ENCODE results near the gene ZSCAN31.

The ZSCAN31 gene

GRCh38 chr6:28353356-28353755, 17.4 kb upstream of the ZSCAN31 start:
- no peak for DNase-seq (ENCODE audit: low read depth, low spot score)

DNA sequence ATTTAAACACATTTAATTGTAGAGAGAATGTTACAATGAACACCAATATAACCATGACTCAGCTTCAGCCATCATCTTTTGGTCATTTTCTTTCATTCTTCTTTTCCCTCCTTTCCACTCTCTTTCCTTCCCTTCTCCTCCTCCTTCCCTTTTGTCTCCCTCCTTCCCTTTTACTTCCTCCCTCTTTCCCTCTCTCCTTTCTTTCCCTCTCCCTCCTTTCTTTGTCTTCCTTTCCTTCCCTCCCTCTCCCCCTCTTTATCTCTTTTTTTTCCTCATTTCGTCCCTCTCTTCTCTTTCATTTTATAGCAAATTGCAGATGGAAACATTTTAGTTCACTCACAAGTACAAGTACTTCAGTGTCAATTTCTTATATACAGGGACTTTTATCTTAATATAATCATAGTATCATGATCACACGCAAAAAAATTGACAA, 15.6 kb upstream of the ZSCAN31 start:
- DNase-seq (ENCODE audit: low read depth, low spot score): no peak

GRCh38 chr6:28351087-28351486, 15.1 kb upstream of the ZSCAN31 start:
- DNase-seq (ENCODE audit: low read depth, low spot score): no peak

DNA sequence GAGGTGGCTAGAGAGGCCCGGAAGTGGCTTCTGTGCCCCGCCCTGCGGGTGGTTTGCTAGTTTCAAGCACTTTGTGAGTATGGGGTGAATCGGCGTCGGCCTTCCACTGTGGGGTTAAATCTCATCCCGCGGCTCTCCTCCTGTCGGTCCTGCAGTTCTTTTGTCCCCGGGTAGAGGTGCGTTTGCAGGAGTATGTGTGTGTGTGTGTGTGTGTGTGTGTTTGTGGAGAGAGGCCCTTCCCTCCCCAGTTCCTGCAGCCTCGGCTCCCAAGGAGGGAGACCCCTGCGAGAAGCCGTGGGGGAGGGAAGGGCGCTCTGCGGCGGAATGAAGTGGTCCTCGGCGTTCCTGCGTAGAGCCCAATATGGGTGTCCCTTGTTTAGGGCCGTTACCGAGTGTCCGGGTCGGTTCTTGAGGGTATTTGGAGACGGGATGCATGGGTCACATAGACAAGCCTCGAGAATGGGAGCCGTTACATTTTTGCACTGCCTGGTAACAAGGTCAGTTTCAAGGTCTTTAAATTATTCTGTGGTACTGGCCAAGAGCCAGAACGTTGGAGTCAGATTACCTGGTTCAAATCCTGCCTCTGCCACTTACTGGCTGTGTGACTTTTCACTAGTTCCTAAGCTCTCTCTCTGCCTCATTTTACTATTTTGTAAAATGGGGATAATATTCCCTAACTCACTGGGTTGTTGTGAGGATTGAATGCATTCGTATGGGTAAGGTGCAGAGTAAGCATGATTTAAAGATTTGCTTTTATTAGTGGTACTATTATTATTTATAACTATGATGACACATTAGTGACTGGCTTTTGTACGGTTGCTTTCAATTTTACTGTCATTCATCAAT, 14.2 kb upstream of the ZSCAN31 start, which contains the start of gene ZKSCAN3:
Gene ZKSCAN3, plus strand, starts transcription at position 56 of the 846 bp plus-strand sequence. CDS start 9,640 bp downstream, outside the sequence.
- peak; percentile 62 for DNase-seq (ENCODE audit: low read depth, low spot score)

GRCh38 chr6:28349344-28349891, 13.5 kb upstream of the ZSCAN31 start:
- DNase-seq (ENCODE audit: low read depth, low spot score): no peak

GRCh38 chr6:28347119-28347518, 11.2 kb upstream of the ZSCAN31 start:
- no peak for DNase-seq (ENCODE audit: low read depth, low spot score)

- no peak for DNase-seq (ENCODE audit: low read depth, low spot score)
Observed at GRCh38 chr6:28345201-28345600, 9.3 kb upstream of the ZSCAN31 start.

DNA sequence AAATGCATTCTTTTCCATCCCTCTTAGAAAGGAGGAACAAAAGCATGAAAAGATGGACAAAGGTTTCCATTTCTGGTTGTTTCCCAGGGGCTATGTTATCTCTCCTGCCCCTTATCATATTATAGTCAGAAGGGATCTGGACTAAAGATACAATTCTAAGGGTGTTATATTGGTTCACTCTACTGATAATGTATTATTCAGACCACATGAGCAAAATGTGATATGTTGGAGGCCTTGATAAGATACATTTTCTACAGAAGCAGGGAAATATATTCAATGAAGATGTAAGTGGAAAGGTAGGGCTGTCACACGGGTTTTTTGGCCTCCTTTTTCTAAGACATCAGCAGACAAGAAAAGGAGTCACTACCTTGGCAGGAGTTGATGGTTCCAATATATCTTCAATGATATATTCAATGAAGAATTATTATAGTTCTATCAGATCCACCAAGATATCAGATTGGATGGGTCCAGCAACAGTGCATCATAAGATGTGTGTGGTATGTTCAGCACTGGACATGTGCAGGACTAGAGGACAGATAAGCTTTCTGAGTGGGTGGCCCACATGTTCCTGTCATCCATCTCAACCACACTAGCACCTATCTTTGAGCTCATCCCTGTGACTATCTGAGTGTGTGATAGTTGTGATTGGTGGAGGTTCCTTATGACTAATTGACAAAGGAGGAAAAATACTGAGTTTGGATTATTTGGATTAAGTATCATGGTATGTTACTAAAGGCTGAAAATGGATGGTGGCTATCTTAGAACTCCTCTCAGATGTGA, 8.1 kb upstream of the ZSCAN31 start:
- DNase-seq (ENCODE audit: low read depth, low spot score): no peak

- no peak for DNase-seq (ENCODE audit: low read depth, low spot score)
Observed at GRCh38 chr6:28340310-28341095, 4.6 kb upstream of the ZSCAN31 start.

GRCh38 chr6:28337121-28337520, 1.2 kb upstream of the ZSCAN31 start:
- no peak for DNase-seq (ENCODE audit: low read depth, low spot score)

DNA sequence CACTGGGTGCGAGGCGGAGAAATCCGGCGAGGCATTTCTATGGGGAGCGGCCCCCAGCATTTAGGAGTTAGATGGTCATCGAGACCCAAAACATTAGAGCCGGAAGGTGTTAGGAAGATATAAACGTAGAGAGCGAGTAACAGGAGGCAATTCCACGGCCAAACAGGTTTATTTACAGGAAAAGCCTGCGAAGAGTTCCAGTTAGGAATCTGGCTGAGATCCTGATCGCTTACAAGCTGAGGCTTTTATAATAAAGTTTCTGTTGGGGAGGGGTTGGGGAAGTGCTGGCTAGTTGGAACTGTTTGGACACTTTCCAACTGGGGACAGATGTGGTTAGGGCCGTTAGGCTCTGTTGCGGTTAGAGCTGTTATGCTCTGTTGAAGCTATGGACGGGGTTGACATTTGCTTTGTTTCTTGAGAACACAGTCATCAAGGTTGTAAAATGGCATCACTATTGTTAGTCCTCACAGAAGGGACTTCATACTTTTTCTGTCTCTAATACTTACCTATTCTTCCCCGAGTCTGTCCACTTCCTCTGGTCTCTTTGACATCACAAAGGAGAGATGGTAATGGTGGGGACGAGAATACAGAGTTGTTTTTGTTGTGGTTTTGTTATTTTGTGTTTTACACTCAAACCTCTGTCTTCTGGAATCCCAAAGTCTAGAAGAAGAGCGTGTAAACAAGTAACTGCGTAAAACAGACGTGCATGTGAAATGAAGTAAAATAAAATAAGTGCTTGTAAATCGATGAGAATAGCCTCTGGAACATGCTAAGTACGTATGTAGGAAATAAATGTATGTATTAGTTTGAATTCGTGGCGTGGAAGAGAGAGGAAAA, 554 bp upstream of the ZSCAN31 start:
- no peak for DNase-seq (ENCODE audit: low read depth, low spot score)

DNA sequence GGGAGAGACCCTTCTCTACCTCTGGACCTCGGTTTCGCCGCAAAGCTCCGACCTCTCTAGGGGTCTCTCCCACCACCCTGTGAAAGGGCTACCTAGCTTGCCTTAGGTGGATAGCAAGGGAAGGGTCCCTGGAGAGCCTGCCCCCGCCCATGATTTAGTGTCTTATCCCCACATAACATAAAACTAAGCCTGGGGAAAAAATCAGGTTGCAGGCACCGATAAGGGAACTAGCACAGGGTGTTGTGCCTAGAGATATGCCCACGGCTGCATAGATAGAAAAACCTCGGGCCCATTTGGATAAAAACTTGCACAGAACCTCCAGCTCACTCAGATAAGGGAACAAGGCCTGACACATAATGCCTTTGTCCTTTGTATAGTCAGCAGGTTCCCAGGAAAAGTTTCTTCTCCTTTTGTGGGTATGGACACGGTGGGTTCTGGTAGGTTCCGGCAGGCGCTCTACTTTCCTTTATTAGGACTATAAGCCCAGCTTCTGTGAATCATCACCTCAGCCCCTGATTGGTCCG, 846 bp downstream of the ZSCAN31 start:
- DNase-seq (ENCODE audit: low read depth, low spot score): no peak

DNA sequence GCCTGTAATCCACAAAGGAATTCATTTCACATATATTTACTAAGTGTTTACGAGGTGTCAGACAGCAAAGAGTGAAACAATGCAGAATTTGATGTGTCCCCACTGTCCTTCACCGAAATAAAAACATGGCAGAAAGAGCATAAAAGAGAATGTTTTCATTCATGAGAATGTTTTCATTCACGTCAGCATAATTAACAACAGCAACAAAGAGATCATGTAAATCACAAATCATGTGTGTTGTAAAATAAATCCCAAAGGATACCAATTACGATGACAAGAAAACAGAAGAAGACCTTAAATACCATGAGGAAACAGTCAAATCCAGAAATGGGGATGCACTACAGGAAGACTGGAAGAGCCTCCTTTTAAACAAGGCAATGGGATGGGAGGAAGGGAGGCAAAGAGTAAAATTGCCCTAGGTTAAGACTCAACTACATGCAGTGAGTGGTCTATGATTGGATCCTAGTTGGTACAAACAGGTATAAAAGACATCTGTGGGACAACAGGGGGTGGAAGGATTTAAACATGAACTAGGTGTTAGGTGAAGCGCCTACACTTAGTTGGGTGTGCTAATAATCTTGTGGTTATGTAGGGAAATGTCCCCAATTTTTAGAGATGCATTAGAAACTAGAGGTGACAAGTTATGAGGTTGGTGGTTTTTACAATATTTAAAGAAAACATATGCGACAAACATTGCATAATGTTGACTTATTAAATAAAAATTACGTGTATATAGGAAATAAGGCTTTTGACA, 1.5 kb downstream of the ZSCAN31 start:
- DNase-seq (ENCODE audit: low read depth, low spot score): no peak

GRCh38 chr6:28333599-28334018, 2.3 kb downstream of the ZSCAN31 start:
- no peak for DNase-seq (ENCODE audit: low read depth, low spot score)

DNA sequence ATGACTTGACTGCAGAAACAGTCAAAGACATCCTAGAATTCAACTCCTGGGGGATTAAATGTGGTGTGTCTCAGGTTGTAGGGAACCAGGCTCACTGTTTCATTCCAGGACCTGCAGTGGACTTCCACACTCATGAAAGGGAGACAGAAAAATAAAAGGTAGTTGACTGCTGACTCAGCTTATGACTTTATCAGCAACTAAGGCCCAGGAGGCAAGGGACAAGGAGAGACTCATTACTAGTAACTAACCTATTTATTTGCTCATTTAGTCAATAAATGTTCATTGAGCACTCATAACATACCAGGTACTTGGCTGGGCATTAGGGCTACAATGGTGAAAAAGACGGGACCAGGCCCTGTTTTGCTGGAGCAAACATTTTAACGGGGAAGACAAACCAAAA, 2.9 kb downstream of the ZSCAN31 start:
- no peak for DNase-seq (ENCODE audit: low read depth, low spot score)

- no peak for DNase-seq (ENCODE audit: low read depth, low spot score)
Observed at GRCh38 chr6:28330041-28330440, 5.9 kb downstream of the ZSCAN31 start.

GRCh38 chr6:28326371-28326948, 9.5 kb downstream of the ZSCAN31 start:
- no peak for DNase-seq (ENCODE audit: low read depth, low spot score)

DNA sequence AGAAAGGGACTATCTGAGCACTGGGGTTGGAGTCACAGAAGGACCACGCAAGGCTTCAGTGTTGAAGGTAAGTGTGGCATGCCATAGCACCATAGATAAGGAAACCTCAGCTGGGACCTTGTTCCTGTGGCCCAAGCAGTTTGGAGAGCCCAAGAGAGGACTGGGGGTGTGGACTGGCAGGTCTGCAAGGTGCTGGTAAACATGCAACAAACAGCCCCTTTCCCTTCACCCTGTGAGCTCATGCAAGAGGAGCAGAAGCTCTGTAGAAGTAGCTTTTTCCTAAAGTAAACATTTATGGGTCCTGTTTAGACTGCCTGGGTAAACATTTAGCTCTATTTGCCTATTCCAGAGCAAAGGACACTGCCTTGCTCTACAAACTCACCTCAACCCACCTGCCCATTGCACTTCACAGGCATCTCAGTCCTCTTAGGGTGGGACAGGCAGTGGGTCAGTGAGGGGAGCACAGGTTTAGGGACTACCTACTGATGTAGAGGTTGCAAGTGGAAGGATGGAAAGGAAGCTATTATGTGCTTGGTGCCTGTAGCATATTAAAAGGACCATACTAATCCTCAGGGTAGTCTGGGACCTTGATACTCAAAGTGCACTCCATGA, 12.0 kb downstream of the ZSCAN31 start:
- DNase-seq (ENCODE audit: low read depth, low spot score): no peak

- no peak for DNase-seq (ENCODE audit: low read depth, low spot score)
Observed at GRCh38 chr6:28322661-28323060, 13.3 kb downstream of the ZSCAN31 start.
